Subcutaneous abdominal adipose tissue (tissue), 5 donors: ENCODE results near the gene CCDC83.
"Not testable (repeated sequence)": the region's sequence is repeated elsewhere in the genome, so short reads cannot be mapped to it uniquely, and the experiment has no call there.

Experiments used
- H3K27ac ChIP-seq: one replicate; pipeline ENCODE4 v1.7.0; 2013; ENCODE audit warnings: low read depth, mild to moderate bottlenecking, inconsistent platforms, low read length, moderate library complexity
- H3K27me3 ChIP-seq, 5 donors: one replicate each; pipeline ENCODE4 v1.7.0; 2013; ENCODE audit warnings: low read length in 5 of 5, inconsistent platforms in 1 of 5; ENCODE audit not compliant: control insufficient read depth in 5 of 5, insufficient read depth in 4 of 5
- H3K36me3 ChIP-seq, 5 donors: one replicate each; pipeline ENCODE4 v1.7.0; 2013; ENCODE audit warnings: low read length in 5 of 5; ENCODE audit not compliant: control insufficient read depth in 5 of 5, insufficient read depth in 5 of 5
- H3K4me1 ChIP-seq, 5 donors: one replicate each; pipeline ENCODE4 v1.7.0; 2013; ENCODE audit warnings: low read length in 5 of 5, mild to moderate bottlenecking in 3 of 5, moderate library complexity in 1 of 5; ENCODE audit not compliant: control insufficient read depth in 5 of 5, insufficient read depth in 5 of 5
- H3K4me3 ChIP-seq, 5 donors: one replicate each; pipeline ENCODE4 v1.7.0; 2013; ENCODE audit warnings: low read length in 5 of 5, low read depth in 1 of 5
- H3K9ac ChIP-seq, 5 donors: one replicate each; pipeline ENCODE4 v1.7.0; 2013; ENCODE audit warnings: low read length in 5 of 5, mild to moderate bottlenecking in 4 of 5, moderate library complexity in 3 of 5
- H3K9me3 ChIP-seq, 5 donors: one replicate each; pipeline ENCODE4 v1.7.0; 2013; ENCODE audit warnings: low read length in 5 of 5; ENCODE audit not compliant: control insufficient read depth in 5 of 5
- donor health status: healthy.
- donor health status: healthy.
- donor health status: healthy.
- donor health status: healthy.
- donor health status: healthy.

CCDC83 gene

DNA sequence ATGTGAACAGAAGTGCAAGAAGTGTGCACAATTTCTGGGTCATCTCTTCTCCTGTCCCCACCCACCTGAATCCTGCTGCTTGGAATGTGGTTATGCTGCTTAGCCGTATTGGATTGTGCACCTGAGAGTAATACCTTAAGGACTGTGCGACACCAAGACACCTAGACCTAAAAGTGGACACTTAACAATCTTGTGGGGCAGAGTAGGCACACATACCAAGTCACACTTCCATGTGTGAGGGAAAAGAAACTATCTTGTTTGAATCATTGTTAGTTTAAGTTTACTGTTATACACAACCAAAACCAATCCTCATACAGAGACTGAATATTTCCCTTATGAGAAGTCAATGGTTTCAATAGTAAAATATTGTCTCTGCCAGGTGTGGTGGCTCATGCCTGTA, 93.7 kb downstream of the CCDC83 start:
- Histone ChIP-seq H3K4me3 (no peak overlapping the region), H3K27ac (peak overlapping the region; percentile 98), H3K4me1 (peaks cover 10 to 39% (median 28%) of the 10 kb centered on the region in 5 donors), H3K9me3 (peaks cover 0 to 4% (median 0%) of the 10 kb centered on the region in 5 donors), H3K9ac (no peak overlapping the region), H3K36me3 (peaks cover 2 to 7% (median 6%) of the 10 kb centered on the region in 5 donors), H3K27me3 (no peaks in the 10 kb centered on the region)

DNA sequence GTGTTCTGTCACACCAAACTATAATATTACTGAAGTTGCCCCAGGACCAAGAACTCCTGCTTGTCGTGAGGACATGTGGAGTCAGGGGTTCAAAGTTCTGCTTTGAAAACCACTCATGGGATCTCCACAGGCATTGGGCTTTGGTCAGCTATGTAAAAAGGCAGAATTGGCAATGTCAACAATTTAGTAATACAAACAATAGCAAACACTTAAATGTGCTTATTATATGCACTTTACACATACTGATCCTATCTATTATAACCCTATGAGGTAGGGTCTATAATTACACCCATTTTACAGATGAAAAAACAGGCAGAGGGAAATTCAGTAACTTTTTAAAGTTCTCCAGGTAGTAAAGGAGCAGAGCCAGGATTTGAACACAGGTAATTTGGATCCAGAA, 94.6 kb downstream of the CCDC83 start:
- Histone ChIP-seq H3K9ac (no peak overlapping the region), H3K27ac (no peak overlapping the region), H3K4me1 (peaks cover 10 to 39% (median 29%) of the 10 kb centered on the region in 5 donors), H3K9me3 (peaks cover 0 to 4% (median 0%) of the 10 kb centered on the region in 5 donors), H3K36me3 (peaks cover 5 to 15% (median 12%) of the 10 kb centered on the region in 5 donors), H3K4me3 (no peak overlapping the region), H3K27me3 (no peaks in the 10 kb centered on the region)

- H3K9ac ChIP-seq = no peak overlapping the region
- H3K4me1 ChIP-seq = peaks cover 10 to 39% (median 29%) of the 10 kb centered on the region in 5 donors
- H3K9me3 ChIP-seq = peaks cover 0 to 4% (median 0%) of the 10 kb centered on the region in 5 donors
- no peaks in the 10 kb centered on the region for H3K27me3 ChIP-seq
- H3K36me3 ChIP-seq = peaks cover 7 to 22% (median 15%) of the 10 kb centered on the region in 5 donors
- H3K27ac ChIP-seq = no peak overlapping the region
- H3K4me3 ChIP-seq = no peak overlapping the region
Observed at GRCh38 chr11:85950317-85951048, 95.3 kb downstream of the CCDC83 start.

DNA sequence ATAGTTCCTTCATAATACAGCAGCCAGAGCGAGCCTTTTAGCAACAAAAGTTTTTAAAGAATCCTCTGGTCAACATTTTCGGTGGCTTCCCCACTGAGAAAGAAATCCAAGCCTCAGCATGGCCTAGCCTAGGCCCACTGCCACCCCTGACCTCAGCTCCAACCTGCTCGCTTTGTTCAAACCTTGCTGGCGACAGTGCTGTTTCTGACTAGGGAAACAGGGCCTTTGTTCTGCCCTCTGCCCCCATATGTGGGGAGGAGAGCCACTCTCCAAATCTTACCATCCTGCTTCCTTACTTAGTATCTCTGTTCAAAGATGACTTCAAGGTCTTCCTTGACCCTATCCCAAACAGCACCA, 95.8 kb downstream of the CCDC83 start:
- peaks cover 10 to 34% (median 29%) of the 10 kb centered on the region in 5 donors for H3K4me1 ChIP-seq
- peaks cover 0 to 4% (median 0%) of the 10 kb centered on the region in 5 donors for H3K9me3 ChIP-seq
- peaks cover 12 to 28% (median 19%) of the 10 kb centered on the region in 5 donors for H3K36me3 ChIP-seq
- no peak overlapping the region for H3K4me3 ChIP-seq
- no peaks in the 10 kb centered on the region for H3K27me3 ChIP-seq
- no peak overlapping the region for H3K27ac ChIP-seq
- H3K9ac ChIP-seq = no peak overlapping the region

DNA sequence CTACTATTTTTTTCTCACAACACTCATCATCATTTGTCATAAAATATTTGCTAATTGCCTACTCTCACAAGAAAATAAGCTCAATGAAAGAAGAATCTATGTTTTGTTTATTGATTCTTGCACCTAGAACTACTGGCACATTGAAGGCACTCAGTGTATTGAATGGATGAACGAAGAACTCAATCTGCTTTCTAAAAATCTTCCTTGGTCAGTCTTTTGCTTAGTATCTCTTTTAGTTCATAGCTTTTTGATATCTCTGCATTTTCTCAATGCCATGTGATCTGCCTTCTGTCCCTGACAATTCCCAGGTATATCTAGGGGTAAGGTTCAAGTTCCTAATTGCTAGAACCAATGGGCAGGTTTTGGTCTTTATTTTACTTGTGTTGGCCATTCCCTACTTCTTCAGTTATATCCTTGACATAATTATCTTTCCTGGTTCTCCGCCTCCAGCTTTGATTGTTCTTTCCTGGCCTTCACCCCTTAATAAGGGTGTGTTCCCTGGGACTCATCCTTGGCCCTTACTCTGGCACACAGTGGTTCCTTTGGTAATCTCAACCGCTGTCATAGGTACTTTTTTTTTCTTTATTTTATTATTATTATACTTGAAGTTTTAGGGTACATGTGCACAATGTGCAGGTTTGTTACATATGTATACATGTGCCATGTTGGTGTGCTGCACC, 96.4 kb downstream of the CCDC83 start:
- peaks cover 10 to 29% (median 24%) of the 10 kb centered on the region in 5 donors for H3K4me1 ChIP-seq
- no peak overlapping the region for H3K4me3 ChIP-seq
- H3K9me3 ChIP-seq = peaks cover 0 to 4% (median 0%) of the 10 kb centered on the region in 5 donors
- peaks cover 18 to 33% (median 25%) of the 10 kb centered on the region in 5 donors for H3K36me3 ChIP-seq
- H3K27me3 ChIP-seq = no peaks in the 10 kb centered on the region
- H3K27ac ChIP-seq = no peak overlapping the region
- no peak overlapping the region for H3K9ac ChIP-seq

GRCh38 chr11:85952108-85952485, 96.9 kb downstream of the CCDC83 start:
- H3K4me3 ChIP-seq, H3K27me3 ChIP-seq, H3K9ac ChIP-seq, H3K27ac ChIP-seq, H3K9me3 ChIP-seq: not testable (repeated sequence)
- Histone ChIP-seq H3K36me3 (peaks cover 21 to 38% (median 29%) of the 10 kb centered on the region in 5 donors), H3K4me1 (peaks cover 10 to 24% (median 19%) of the 10 kb centered on the region in 5 donors)

DNA sequence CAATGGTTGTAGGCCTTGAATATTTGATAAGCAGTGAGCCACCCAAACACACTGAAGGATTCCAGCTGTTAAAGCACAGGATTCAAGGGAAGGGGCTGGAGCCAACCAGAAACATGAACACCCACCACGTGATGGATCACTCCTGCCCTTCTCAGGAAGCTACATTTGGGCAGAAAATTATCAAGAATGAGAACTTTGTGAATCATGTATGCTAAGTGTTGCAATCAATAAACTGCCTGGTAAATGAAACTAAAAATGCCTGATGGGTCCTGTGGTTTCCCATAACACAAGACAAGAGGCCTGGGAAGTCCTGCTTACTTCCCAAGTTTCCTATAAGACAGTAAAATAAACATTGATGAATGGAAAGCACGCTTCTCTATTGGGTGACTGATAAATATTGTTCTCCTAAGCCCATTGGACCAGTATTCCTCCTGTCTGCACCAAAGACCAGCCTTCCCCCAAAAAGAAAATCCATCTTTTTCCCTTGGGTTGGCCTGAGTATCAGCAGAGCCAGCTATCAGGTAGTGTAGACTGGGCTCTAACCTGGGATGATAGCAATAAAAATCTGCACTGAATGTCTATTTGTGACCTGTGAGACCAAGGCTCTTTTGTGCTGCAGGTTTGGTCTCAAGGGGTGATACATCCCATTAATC, 98.4 kb downstream of the CCDC83 start:
- Histone ChIP-seq H3K4me1 (peaks cover 3 to 9% (median 7%) of the 10 kb centered on the region in 5 donors), H3K27ac (no peak overlapping the region), H3K4me3 (no peak overlapping the region), H3K36me3 (peaks cover 31 to 53% (median 43%) of the 10 kb centered on the region in 5 donors), H3K9ac (no peak overlapping the region), H3K27me3 (no peaks in the 10 kb centered on the region), H3K9me3 (peaks cover 0 to 4% (median 0%) of the 10 kb centered on the region in 5 donors)

GRCh38 chr11:85955531-85955930, 100.3 kb downstream of the CCDC83 start:
- H3K36me3 ChIP-seq = peaks cover 41 to 70% (median 53%) of the 10 kb centered on the region in 5 donors
- H3K9me3 ChIP-seq = peaks cover 0 to 4% (median 0%) of the 10 kb centered on the region in 5 donors
- no peaks in the 10 kb centered on the region for H3K27me3 ChIP-seq
- H3K27ac ChIP-seq = peak overlapping the region; percentile 32
- H3K9ac ChIP-seq = no peak overlapping the region
- H3K4me1 ChIP-seq = peaks cover 0 to 4% (median 3%) of the 10 kb centered on the region in 5 donors
- no peak overlapping the region for H3K4me3 ChIP-seq

DNA sequence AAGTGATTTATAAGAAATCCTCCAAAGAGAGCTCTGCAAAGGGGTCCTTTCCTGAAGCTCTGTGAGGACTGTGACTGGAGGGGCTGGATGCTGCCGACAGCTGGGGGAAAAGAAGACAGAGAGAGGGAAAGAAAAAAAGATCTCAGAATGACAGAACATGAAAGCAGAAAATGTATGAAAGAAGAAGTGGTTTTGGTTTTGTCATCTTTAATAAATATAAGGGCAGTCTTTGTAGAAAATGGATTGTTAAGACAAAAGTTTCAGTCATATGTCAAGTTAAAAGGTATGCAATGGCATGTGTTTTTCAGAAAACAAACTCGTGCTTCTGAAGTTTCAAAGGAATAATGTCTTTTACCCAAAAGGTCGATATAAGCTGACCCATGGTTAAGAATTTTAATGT, 105.5 kb downstream of the CCDC83 start:
- Histone ChIP-seq H3K9ac (no peak overlapping the region), H3K4me3 (no peak overlapping the region), H3K9me3 (no peaks in the 10 kb centered on the region), H3K4me1 (peaks cover 0 to under 1% (median 0%) of the 10 kb centered on the region in 5 donors), H3K27me3 (no peaks in the 10 kb centered on the region), H3K36me3 (peaks cover 56 to 88% (median 62%) of the 10 kb centered on the region in 5 donors), H3K27ac (no peak overlapping the region)

- H3K27ac ChIP-seq = peak overlapping the region; percentile 47
- H3K4me1 ChIP-seq = no peaks in the 10 kb centered on the region
- no peaks in the 10 kb centered on the region for H3K27me3 ChIP-seq
- H3K9ac ChIP-seq = no peak overlapping the region
- H3K36me3 ChIP-seq = peaks cover 56 to 88% (median 60%) of the 10 kb centered on the region in 5 donors
- no peaks in the 10 kb centered on the region for H3K9me3 ChIP-seq
- no peak overlapping the region for H3K4me3 ChIP-seq
Observed at GRCh38 chr11:85961130-85961529, 105.9 kb downstream of the CCDC83 start.
